ENCODE results near the gene TWIST2.

DNA sequence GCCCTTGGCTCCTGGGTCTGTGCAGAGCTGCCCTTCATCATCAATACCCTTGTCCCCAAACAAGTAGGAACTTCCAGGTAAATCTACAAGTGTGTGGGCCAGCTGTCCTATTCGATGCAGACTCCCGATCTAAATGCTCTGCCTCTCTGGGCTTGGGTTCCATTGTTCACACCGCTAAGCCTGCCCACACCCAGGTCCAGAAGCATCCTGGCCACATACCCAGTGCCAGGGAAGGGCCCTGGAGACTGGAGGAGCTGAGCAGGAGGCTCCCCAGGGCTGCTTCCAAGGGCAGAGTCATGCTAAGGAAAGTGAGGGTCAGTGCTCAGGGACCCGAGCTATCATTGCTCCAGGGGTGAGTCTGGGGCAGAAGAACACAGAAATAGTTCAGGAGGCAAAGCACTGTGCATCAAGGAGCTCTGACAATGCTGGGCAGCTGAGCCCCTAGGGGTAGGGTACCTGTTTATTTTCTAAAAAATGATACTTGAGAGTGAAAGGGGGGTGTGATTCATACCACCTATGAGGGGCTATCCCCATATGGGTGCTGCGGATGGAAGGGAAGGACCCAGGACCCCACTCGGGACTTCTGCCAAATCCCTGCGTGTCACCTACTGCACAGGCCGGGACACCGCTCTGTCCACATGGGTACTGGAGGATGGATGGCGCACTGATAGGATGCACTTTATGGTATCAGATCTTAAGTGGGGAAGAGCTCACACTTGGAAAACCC is 25.8 kb upstream of the TWIST2 start:
- TF ChIP-seq, protein P1, sequence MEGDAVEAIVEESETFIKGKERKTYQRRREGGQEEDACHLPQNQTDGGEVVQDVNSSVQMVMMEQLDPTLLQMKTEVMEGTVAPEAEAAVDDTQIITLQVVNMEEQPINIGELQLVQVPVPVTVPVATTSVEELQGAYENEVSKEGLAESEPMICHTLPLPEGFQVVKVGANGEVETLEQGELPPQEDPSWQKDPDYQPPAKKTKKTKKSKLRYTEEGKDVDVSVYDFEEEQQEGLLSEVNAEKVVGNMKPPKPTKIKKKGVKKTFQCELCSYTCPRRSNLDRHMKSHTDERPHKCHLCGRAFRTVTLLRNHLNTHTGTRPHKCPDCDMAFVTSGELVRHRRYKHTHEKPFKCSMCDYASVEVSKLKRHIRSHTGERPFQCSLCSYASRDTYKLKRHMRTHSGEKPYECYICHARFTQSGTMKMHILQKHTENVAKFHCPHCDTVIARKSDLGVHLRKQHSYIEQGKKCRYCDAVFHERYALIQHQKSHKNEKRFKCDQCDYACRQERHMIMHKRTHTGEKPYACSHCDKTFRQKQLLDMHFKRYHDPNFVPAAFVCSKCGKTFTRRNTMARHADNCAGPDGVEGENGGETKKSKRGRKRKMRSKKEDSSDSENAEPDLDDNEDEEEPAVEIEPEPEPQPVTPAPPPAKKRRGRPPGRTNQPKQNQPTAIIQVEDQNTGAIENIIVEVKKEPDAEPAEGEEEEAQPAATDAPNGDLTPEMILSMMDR (IDR thresholded peaks at IDR 0.05; ENCODE audit: low read length): no peak
- TF ChIP-seq EZH2 (IDR thresholded peaks at IDR 0.05; ENCODE audit: borderline replicate concordance, low read length): no peak

All from OCI-LY1 (cell line).